Suppressor macrophage (primary cell): ENCODE data around the gene C5orf22.

ENCODE experiments used
- DNase-seq, 4 experiments: peaks; one replicate each; pipeline ENCODE4 v3.0.0-alpha.2; 2020 to 2022

The C5orf22 gene

GRCh38 chr5:31604644-31605043, 72.5 kb downstream of the C5orf22 start:
- DNase-seq: no peak
